Spleen (tissue), 7 donors: ENCODE measurements around the gene GABBR2.

Source experiments
- CTCF ChIP-seq, 11 experiments: fragments of 200-600 bp in 7 of 11; fragments of 450-650 bp in 4 of 11; sonication (generic) in 4 of 11; IDR thresholded peaks in 8 of 11; conservative IDR thresholded peaks in 3 of 11; 1 replicate in 7 of 11; 2 replicates in 4 of 11; pipeline versions ENCODE4 v1.4.0 to v1.8.0; 2016 to 2021; ENCODE audit warnings: antibody characterized with exemption in 11 of 11, inconsistent platforms in 4 of 11, mild to moderate bottlenecking in 1 of 11
- POLR2AphosphoS5 ChIP-seq, 3 donors: sonication (generic); formaldehyde crosslinking; IDR thresholded peaks; one replicate each; pipeline ENCODE4 v1.5.1; 2017; ENCODE audit warnings: antibody characterized with exemption in 3 of 3
- donor health status: DM: no; HTN: no; CAD: no; lungs with moderate emphysema.
- donor health status: DM: no; HTN: no; CAD: no.
- donor health status: DM: no; HTN: no; CAD: no.

GRCh38 chr9:98396236-98396635 is 312.5 kb downstream of the GABBR2 start:
- TF ChIP-seq CTCF (IDR thresholded peaks at IDR 0.05 in 8 of 11, conservative IDR thresholded peaks at IDR 0.05 in 3 of 11) (no peak), POLR2AphosphoS5 (IDR thresholded peaks at IDR 0.05) (no peak)
